Neural cell (in vitro differentiated cells): ENCODE measurements around the gene DCAF8.

ENCODE experiments used
- EZH2 ChIP-seq: fragments of 200-600, 300-800 bp; shearing (Covaris generic), sonication (generic); IDR thresholded peaks from 2 replicates; pipeline ENCODE4 v1.6.1; 2014; ENCODE audit warnings: antibody characterized with exemption, low read length, borderline replicate concordance, mild to moderate bottlenecking; ENCODE audit not compliant: insufficient read depth, poor library complexity, severe bottlenecking
- POLR2AphosphoS5 ChIP-seq: IDR thresholded peaks from 2 replicates; pipeline ENCODE4 v1.6.1; 2012
- TAF1 ChIP-seq: IDR thresholded peaks from 2 replicates; pipeline ENCODE4 v1.6.1; 2012; ENCODE audit warnings: low read depth
- TF ChIP-seq, protein P1 (sequence below): fragments of 450-650 bp; IDR thresholded peaks from 2 replicates; pipeline ENCODE4 v1.5.1; 2014; ENCODE audit warnings: antibody characterized with exemption, mild to moderate bottlenecking, moderate library complexity; ENCODE audit not compliant: poor library complexity, severe bottlenecking

GRCh38 chr1:160309571-160309970, 47.2 kb upstream of the DCAF8 start:
- TF ChIP-seq POLR2AphosphoS5 (no peak), TAF1 (no peak), EZH2 (no peak)
- TF ChIP-seq, protein P1, sequence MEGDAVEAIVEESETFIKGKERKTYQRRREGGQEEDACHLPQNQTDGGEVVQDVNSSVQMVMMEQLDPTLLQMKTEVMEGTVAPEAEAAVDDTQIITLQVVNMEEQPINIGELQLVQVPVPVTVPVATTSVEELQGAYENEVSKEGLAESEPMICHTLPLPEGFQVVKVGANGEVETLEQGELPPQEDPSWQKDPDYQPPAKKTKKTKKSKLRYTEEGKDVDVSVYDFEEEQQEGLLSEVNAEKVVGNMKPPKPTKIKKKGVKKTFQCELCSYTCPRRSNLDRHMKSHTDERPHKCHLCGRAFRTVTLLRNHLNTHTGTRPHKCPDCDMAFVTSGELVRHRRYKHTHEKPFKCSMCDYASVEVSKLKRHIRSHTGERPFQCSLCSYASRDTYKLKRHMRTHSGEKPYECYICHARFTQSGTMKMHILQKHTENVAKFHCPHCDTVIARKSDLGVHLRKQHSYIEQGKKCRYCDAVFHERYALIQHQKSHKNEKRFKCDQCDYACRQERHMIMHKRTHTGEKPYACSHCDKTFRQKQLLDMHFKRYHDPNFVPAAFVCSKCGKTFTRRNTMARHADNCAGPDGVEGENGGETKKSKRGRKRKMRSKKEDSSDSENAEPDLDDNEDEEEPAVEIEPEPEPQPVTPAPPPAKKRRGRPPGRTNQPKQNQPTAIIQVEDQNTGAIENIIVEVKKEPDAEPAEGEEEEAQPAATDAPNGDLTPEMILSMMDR: no peak
